ENCODE data around the gene LMTK2. TPM values are rescaled to one million over a fixed set of nuclear protein-coding genes. Genes with fewer than 3 reads are reported as not detected.

Gene LMTK2
- total RNA-seq, 1 donor from 2014 or later: 20.6 TPM

GRCh38 chr7:98079891-98080648 is 26.6 kb upstream of the LMTK2 start:
- H3K9me3 Mint-ChIP-seq (ENCODE audit: unreplicated experiment): peaks cover 2% of the 10 kb centered on the region
- TF ChIP-seq, protein P1, sequence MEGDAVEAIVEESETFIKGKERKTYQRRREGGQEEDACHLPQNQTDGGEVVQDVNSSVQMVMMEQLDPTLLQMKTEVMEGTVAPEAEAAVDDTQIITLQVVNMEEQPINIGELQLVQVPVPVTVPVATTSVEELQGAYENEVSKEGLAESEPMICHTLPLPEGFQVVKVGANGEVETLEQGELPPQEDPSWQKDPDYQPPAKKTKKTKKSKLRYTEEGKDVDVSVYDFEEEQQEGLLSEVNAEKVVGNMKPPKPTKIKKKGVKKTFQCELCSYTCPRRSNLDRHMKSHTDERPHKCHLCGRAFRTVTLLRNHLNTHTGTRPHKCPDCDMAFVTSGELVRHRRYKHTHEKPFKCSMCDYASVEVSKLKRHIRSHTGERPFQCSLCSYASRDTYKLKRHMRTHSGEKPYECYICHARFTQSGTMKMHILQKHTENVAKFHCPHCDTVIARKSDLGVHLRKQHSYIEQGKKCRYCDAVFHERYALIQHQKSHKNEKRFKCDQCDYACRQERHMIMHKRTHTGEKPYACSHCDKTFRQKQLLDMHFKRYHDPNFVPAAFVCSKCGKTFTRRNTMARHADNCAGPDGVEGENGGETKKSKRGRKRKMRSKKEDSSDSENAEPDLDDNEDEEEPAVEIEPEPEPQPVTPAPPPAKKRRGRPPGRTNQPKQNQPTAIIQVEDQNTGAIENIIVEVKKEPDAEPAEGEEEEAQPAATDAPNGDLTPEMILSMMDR (IDR thresholded peaks at IDR 0.05; ENCODE audit: partially characterized antibody, unreplicated experiment): no peak
- no peak overlapping the region for H3K4me3 Mint-ChIP-seq (ENCODE audit: unreplicated experiment)
- H3K27me3 Mint-ChIP-seq (ENCODE audit: unreplicated experiment): peaks cover 4% of the 10 kb centered on the region
- H3K27ac Mint-ChIP-seq (ENCODE audit: unreplicated experiment): no peak overlapping the region
- no peaks in the 10 kb centered on the region for H3K4me1 Mint-ChIP-seq (ENCODE audit: low read depth, unreplicated experiment)
- no peak for DNase-seq
- no peaks in the 10 kb centered on the region for H3K36me3 Mint-ChIP-seq (ENCODE audit: unreplicated experiment)

DNA sequence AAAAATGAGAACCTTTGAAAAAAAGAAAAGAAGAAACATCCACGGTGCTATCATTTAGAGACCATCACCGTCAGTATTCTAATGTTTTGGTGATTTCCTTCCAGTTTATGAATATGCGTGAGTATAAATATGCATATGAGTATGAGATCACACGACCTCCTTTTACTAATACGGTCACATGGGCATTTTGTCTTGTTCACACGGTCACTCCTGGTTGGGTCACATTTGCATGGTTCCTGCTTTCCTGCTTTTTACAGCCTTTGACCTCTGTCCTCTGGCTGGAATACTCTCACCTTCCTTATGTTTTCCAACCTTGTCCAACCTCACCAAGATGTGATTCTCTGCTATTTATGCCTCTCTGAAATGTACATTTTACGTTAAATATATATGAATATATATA is 25.3 kb upstream of the LMTK2 start:
- TF ChIP-seq, protein P1 (IDR thresholded peaks at IDR 0.05; ENCODE audit: partially characterized antibody, unreplicated experiment): no peak
- H3K9me3 Mint-ChIP-seq (ENCODE audit: unreplicated experiment): peaks cover 2% of the 10 kb centered on the region
- no peaks in the 10 kb centered on the region for H3K36me3 Mint-ChIP-seq (ENCODE audit: unreplicated experiment)
- no peaks in the 10 kb centered on the region for H3K4me1 Mint-ChIP-seq (ENCODE audit: low read depth, unreplicated experiment)
- peaks cover 4% of the 10 kb centered on the region for H3K27me3 Mint-ChIP-seq (ENCODE audit: unreplicated experiment)
- no peak for DNase-seq
- no peak overlapping the region for H3K27ac Mint-ChIP-seq (ENCODE audit: unreplicated experiment)
- no peak overlapping the region for H3K4me3 Mint-ChIP-seq (ENCODE audit: unreplicated experiment)

GRCh38 chr7:98084631-98085030 is 22.0 kb upstream of the LMTK2 start:
- no peaks in the 10 kb centered on the region for H3K4me1 Mint-ChIP-seq (ENCODE audit: low read depth, unreplicated experiment)
- H3K9me3 Mint-ChIP-seq (ENCODE audit: unreplicated experiment): peaks cover 1% of the 10 kb centered on the region
- DNase-seq: no peak
- H3K27me3 Mint-ChIP-seq (ENCODE audit: unreplicated experiment): peaks cover 2% of the 10 kb centered on the region
- no peak overlapping the region for H3K27ac Mint-ChIP-seq (ENCODE audit: unreplicated experiment)
- H3K36me3 Mint-ChIP-seq (ENCODE audit: unreplicated experiment): no peaks in the 10 kb centered on the region
- no peak overlapping the region for H3K4me3 Mint-ChIP-seq (ENCODE audit: unreplicated experiment)
- TF ChIP-seq, protein P1 (IDR thresholded peaks at IDR 0.05; ENCODE audit: partially characterized antibody, unreplicated experiment): no peak

DNA sequence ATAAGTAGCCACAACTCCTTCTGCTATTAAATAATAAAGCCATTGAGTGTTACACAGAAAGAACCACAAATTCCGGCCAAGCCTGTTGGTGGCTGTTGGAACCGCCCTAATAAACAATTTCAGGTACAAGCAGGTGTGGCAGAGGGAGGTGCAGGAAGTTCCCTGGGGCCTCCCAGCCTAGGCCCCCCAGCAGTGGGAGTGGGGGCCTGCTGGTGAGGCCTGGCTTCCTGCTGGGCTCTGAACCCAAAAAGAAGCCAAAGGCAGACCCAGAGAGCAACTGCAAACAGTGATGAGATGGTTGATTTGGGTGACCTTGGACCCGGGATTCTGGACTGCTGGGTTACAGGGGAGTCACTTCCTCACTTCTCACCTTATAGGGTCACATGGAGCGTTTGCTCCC is 21.0 kb upstream of the LMTK2 start:
- Mint-ChIP-seq H3K27ac (ENCODE audit: unreplicated experiment) (no peak overlapping the region), H3K4me3 (ENCODE audit: unreplicated experiment) (no peak overlapping the region), H3K27me3 (ENCODE audit: unreplicated experiment) (peaks cover 2% of the 10 kb centered on the region), H3K4me1 (ENCODE audit: low read depth, unreplicated experiment) (no peaks in the 10 kb centered on the region), H3K36me3 (ENCODE audit: unreplicated experiment) (no peaks in the 10 kb centered on the region), H3K9me3 (ENCODE audit: unreplicated experiment) (peaks cover 1% of the 10 kb centered on the region)
- no peak for DNase-seq
- TF ChIP-seq, protein P1 (IDR thresholded peaks at IDR 0.05; ENCODE audit: partially characterized antibody, unreplicated experiment): no peak

DNA sequence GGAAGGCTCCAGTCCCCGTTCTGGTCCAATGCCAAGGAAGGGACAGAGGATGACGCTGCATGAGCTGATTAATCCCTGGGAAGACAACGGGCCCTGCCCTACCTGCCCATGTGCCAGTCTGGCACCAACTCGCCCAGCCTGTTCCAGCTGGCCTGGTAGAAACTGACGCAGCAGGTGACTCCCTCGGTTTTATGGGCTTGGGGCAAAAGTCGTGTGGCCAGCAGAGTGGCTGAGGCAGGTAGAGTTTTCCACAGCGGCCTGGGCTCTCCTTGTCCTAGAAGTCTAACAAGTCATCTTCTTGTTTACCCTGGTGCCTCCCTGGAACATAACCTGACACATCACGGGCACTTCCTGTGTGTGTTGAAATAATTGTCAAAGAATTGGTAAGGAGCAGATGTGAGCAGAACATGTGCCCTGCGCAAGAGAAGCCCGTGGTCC is 20.4 kb upstream of the LMTK2 start:
- no peak overlapping the region for H3K27ac Mint-ChIP-seq (ENCODE audit: unreplicated experiment)

More for the DNA sequence above, 20.4 kb upstream of the LMTK2 start:
- Mint-ChIP-seq H3K27me3 (ENCODE audit: unreplicated experiment) (peaks cover 2% of the 10 kb centered on the region), H3K4me3 (ENCODE audit: unreplicated experiment) (no peak overlapping the region), H3K9me3 (ENCODE audit: unreplicated experiment) (peaks cover 1% of the 10 kb centered on the region), H3K4me1 (ENCODE audit: low read depth, unreplicated experiment) (no peaks in the 10 kb centered on the region), H3K36me3 (ENCODE audit: unreplicated experiment) (no peaks in the 10 kb centered on the region)
- TF ChIP-seq, protein P1 (IDR thresholded peaks at IDR 0.05; ENCODE audit: partially characterized antibody, unreplicated experiment): no peak
- DNase-seq: no peak

Data from glutamatergic neuron (in vitro differentiated cells).